Heart right ventricle (tissue), 16 donors: Measurements from ENCODE around the gene CYP46A1. TPM values are rescaled to one million over a fixed set of nuclear protein-coding genes. Genes with fewer than 3 reads are reported as not detected.

ENCODE experiments used
- ATAC-seq, 8 donors: fragments of 200-7000 bp; cut with Tn5 transposase; one replicate each; pipeline ENCODE4 v1.9.1; 2020; ENCODE audit warnings: mild to moderate bottlenecking in 8 of 8, moderate library complexity in 8 of 8, moderate number of reproducible peaks in 1 of 8
- DNase-seq, 2 donors: peaks; one replicate each; pipeline ENCODE4 v3.0.0-alpha.2; 2020
- H3K27ac ChIP-seq, 10 donors: fragments of 200-600 bp; sonication (generic) in 2 of 10; one replicate each; pipeline versions ENCODE4 v1.5.0 to v1.8.0; 2020 to 2022; ENCODE audit warnings: mild to moderate bottlenecking in 3 of 10
- H3K27me3 ChIP-seq, 7 donors: fragments of 200-600 bp; one replicate each; pipeline ENCODE4 v1.8.0; 2021 to 2022; ENCODE audit warnings: mild to moderate bottlenecking in 2 of 7
- H3K36me3 ChIP-seq, 9 donors: fragments of 200-600 bp; sonication (generic) in 1 of 9; one replicate each; pipeline versions ENCODE4 v1.5.0 to v1.8.0; 2020 to 2022; ENCODE audit warnings: mild to moderate bottlenecking in 2 of 9
- H3K4me1 ChIP-seq, 9 donors: fragments of 200-600 bp; sonication (generic) in 1 of 9; one replicate each; pipeline versions ENCODE4 v1.5.0 to v1.8.0; 2020 to 2022; ENCODE audit warnings: mild to moderate bottlenecking in 4 of 9
- H3K4me3 ChIP-seq, 10 donors: fragments of 200-600 bp; sonication (generic) in 2 of 10; one replicate each; pipeline versions ENCODE4 v1.5.0 to v1.8.0; 2020 to 2022; ENCODE audit warnings: mild to moderate bottlenecking in 7 of 10, moderate library complexity in 2 of 10
- H3K9me3 ChIP-seq, 11 donors: fragments of 200-600 bp in 10 of 11; sonication (generic) in 2 of 11; one replicate each; pipeline versions ENCODE4 v1.5.0 to v1.8.0; 2013 to 2022; ENCODE audit warnings: mild to moderate bottlenecking in 2 of 11, control low read depth in 1 of 11, moderate library complexity in 1 of 11
- CTCF ChIP-seq, 9 donors: fragments of 200-600 bp; sonication (generic) in 2 of 9; IDR thresholded peaks; one replicate each; pipeline versions ENCODE4 v1.5.0 to v1.8.0; 2021 to 2022; ENCODE audit warnings: antibody characterized with exemption in 9 of 9, mild to moderate bottlenecking in 5 of 9, moderate library complexity in 1 of 9
- WGBS, 2 donors: extraction: QIAGEN DNeasy Blood & Tissue Kit; methylation state at CpG; one replicate each; pipeline ENCODE4 v1.1.7; 2013; ENCODE audit warnings: inconsistent platforms in 1 of 2; 5-methylcytosine and 5-hydroxymethylcytosine counted together
- intact Hi-C, 10 donors: fragments of 100-400 bp; cut with DNase I; formaldehyde crosslinking; loops; one replicate each; pipeline versions ENCODE4 v1.11.1 to v1.14.2; 2022
- polyA plus RNA-seq, 2 donors: library from polyadenylated mRNA; stranded (reverse); fragments of 200-250 nt; gene quantifications; one replicate each; pipeline ENCODE4 v1.2.3, GENCODE V29; 2013
- total RNA-seq, 10 donors: library from RNA; stranded (reverse); fragmentation: NEBNext Ultra II Directional in 3 of 10; extraction: Animal tissue kit (Norgen Biotek cat#: 25700) in 3 of 10; gene quantifications; one replicate each; pipeline versions ENCODE4 v1.2.1 to v1.2.4, GENCODE V29; 2021 to 2023
- donor health status: Arrhythmogenic right ventricular cardiomyopathy.
- donor health status: ischemic (EF 13 %, LVEDD 7.1; RV severe dilation, severe dysfunction).
- donor health status: healthy with polysubstance abuse.
- donor health status: DM: no; HTN: yes; CAD: no.
- donor health status: DM: no; HTN: no; CAD: no.
- donor health status: ischemic (EF 25% LVEDD 6.9; RV normal size, moderate dysfunction).
- donor health status: ischemic (EF 25% LVEDD 5.7; RV mildly dilated, moderate dysfunction).
- donor health status: healthy.
- donor health status: DM: yes; HTN: yes; CAD: no.
- donor health status: Ischemic cardiomyopathy.
- donor health status: ischemic (EF 35%, LVEDD 5.7; RV mildly dilated, moderate dysfunction).
- donor health status: nonischemic (EF 11% LVEDD 7.7; RV severe dilation, severe dysfunction).
- donor health status: DM: yes; HTN: yes; CAD: no.
- donor health status: PGD.
- donor health status: ischemic (EF 29% LVEDD 5.4; RV normal size, mild dysfunction).
- donor health status: nonischemic (EF 23%, LVEDD 6.1; RV moderate dilation, normal function).

CYP46A1 gene
- total and polyA plus RNA-seq, 12 donors = 1.5 to 6.1 (median 3.5) TPM

- Histone ChIP-seq H3K4me3 (no peak overlapping the region), H3K36me3 (no peaks in the 10 kb centered on the region), H3K9me3 (peaks cover 0 to 15% (median 0%) of the 10 kb centered on the region in 11 donors), H3K27ac (no peak overlapping the region), H3K27me3 (no peaks in the 10 kb centered on the region), H3K4me1 (no peaks in the 10 kb centered on the region)
- TF ChIP-seq CTCF (IDR thresholded peaks at IDR 0.05) = no peak
- ATAC-seq = no peak
- 84 to 85% methylated on average over 10 of the region's 10 CpGs for WGBS, 2 donors
- no peak for DNase-seq
- intact Hi-C loops = no loop called here
These were observed 32.2 kb downstream of the CYP46A1 start for GRCh38 chr14:99716091-99716849.

- H3K36me3 ChIP-seq = no peaks in the 10 kb centered on the region
- intact Hi-C loops = no loop called here
- H3K27ac ChIP-seq = no peak overlapping the region
- WGBS, 2 donors = 96% methylated on average over 14 of the region's 14 CpGs
- TF ChIP-seq CTCF (IDR thresholded peaks at IDR 0.05) = no peak
- ATAC-seq (no peak), DNase-seq (no peak)
- no peaks in the 10 kb centered on the region for H3K4me1 ChIP-seq
- peaks cover 0 to 10% (median 0%) of the 10 kb centered on the region in 11 donors for H3K9me3 ChIP-seq
- H3K4me3 ChIP-seq = no peak overlapping the region
- no peaks in the 10 kb centered on the region for H3K27me3 ChIP-seq
These were observed 33.0 kb downstream of the CYP46A1 start for GRCh38 chr14:99716850-99717681.

GRCh38 chr14:99717682-99718013 is 33.5 kb downstream of the CYP46A1 start:
- TF ChIP-seq CTCF (IDR thresholded peaks at IDR 0.05) = no peak
- no peaks in the 10 kb centered on the region for H3K36me3 ChIP-seq
- peaks cover 0 to 5% (median 0%) of the 10 kb centered on the region in 11 donors for H3K9me3 ChIP-seq
- H3K27ac ChIP-seq = no peak overlapping the region
- ATAC-seq = no peak
- H3K27me3 ChIP-seq = no peaks in the 10 kb centered on the region
- H3K4me3 ChIP-seq = no peak overlapping the region
- no peaks in the 10 kb centered on the region for H3K4me1 ChIP-seq
- no peak for DNase-seq
- intact Hi-C loops = no loop called here
- 92 to 94% methylated on average over 5 of the region's 5 CpGs for WGBS, 2 donors

GRCh38 chr14:99718031-99718810 is 34.1 kb downstream of the CYP46A1 start:
- peak in 2 of 8 donors; percentile 24 to 48 for ATAC-seq
- no peak for TF ChIP-seq CTCF (IDR thresholded peaks at IDR 0.05)
- Histone ChIP-seq H3K27ac (no peak overlapping the region), H3K4me3 (no peak overlapping the region), H3K9me3 (no peaks in the 10 kb centered on the region), H3K27me3 (no peaks in the 10 kb centered on the region), H3K36me3 (no peaks in the 10 kb centered on the region), H3K4me1 (no peaks in the 10 kb centered on the region)
- no peak for DNase-seq
- intact Hi-C loops = no loop called here
- WGBS, 2 donors = 77 to 83% methylated on average over 14 of the region's 14 CpGs
